Myocyte (in vitro differentiated cells): ENCODE results near the gene NOTCH4. TPM values are rescaled to one million over a fixed set of nuclear protein-coding genes. Genes with fewer than 3 reads are reported as not detected.

Experiments
- DNase-seq: peaks from one replicate; pipeline ENCODE4 v3.0.0-alpha.2; 2012; ENCODE audit warnings: low read depth
- total RNA-seq: library from RNA; depleted of rRNA; stranded (reverse); fragments of >200 nt; gene quantifications from 2 replicates; pipeline ENCODE4 v1.2.3, GENCODE V29; 2014

The NOTCH4 gene
- total RNA-seq, 1 donor from 2014 or later, result 0.53 TPM

DNA sequence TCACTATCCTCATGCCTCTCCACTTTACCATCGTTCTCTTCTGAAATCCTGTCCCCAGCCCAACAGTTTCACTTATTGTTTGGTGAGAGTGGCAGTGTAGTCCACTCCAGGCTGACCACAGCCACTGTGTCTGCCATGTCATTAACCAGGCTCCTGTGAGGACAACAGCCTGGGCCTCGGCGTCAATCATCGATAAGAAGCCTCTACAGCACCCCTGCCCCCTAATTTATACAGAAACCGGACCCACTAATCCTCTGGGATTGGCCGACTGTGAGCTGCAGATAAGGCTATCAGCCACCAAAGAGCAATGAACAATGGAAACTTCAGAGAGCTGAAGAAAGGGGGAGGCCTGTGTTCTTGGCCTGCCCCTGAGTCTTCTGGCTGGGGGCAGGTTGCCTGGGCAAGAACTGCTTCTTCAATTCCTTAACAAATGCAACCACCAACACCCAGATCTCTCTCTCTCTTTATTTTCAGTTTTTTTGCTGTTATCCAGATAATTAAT lies 56.1 kb downstream of the NOTCH4 start:
- no peak for DNase-seq

GRCh38 chr6:32167154-32167760 lies 56.6 kb downstream of the NOTCH4 start:
- DNase-seq, result no peak

GRCh38 chr6:32166411-32167061 lies 57.3 kb downstream of the NOTCH4 start:
- no peak for DNase-seq

DNA sequence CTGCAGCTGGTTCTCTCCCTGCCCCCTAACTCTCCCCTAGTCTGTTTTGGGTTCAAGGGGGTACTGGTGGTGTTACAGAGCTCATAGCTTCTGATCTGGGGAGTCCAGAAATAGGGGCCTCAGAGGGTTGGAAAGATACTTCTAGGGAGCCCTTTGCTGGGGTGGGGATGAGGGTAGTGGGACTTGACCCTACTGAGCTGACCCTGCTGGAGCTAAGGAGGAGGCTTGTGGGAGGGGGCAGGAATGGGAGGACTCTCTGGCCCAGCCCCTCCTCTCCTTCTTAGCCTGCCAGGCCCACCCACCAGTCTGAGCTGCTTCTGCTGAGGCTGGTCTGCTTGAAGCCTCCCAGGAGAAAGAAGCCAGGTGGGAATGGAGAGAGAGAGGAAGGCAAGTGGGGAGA lies 59.6 kb downstream of the NOTCH4 start, which contains the start of gene EGFL8:
Gene EGFL8 (plus strand): TSS at position 301 of the 400 bp plus-strand sequence. CDS start 1,571 bp downstream, outside the sequence.
- no peak for DNase-seq

DNA sequence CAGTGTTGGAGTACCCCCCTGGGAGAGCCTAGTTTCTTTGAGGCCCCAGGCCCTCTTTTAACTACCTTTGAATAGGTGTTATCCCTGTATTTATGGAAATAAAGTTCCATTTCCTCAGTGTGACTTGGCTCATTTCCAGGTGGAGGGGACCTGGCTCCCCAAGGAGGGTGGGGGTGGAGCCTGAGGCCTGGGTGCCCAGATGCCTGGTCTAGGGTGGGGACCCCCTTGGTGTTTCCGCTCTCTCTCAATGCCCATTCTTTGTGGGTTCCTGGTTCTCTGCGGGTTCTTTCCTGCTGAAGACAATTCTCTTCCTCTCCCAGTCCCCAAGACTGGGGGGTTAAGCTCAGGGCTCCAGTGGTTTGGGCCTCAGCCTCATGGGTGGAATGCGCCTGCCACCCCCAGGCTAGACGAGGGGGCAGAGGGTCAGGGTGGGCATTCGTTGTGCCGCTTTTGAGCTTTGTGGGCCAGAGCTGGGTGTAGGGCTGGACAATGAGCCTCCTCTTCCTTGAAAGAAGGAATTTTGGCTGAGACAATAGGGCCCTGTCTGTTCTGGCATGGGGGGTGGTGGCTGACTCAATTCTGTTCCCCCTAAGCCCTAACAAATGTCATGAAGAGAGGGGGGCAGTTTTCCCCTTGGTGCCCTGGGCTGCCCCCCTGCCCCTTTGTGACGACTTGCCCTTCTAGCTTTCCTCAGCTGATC lies 60.2 kb downstream of the NOTCH4 start:
- DNase-seq, result no peak

DNA sequence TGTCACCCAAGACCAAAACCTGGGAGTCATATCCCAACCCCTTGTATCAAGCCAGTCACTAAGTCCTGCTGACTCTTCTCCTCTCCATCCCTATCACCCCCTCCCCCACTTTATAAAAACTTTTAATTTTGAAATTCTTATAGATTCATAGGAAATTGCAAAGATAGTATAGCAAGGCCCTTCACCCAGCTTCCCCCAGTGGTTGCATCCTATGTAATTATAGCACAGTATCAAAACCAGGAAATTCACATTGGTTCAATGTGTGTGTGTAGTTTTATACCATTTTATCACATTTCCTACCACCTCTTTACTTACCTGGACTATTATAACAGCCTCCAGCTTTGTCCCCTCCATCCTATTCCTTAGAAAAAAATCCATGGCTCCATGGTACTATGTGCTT lies 65.8 kb downstream of the NOTCH4 start:
- DNase-seq, result no peak

GRCh38 chr6:32156891-32157290 lies 67.0 kb downstream of the NOTCH4 start:
- no peak for DNase-seq

DNA sequence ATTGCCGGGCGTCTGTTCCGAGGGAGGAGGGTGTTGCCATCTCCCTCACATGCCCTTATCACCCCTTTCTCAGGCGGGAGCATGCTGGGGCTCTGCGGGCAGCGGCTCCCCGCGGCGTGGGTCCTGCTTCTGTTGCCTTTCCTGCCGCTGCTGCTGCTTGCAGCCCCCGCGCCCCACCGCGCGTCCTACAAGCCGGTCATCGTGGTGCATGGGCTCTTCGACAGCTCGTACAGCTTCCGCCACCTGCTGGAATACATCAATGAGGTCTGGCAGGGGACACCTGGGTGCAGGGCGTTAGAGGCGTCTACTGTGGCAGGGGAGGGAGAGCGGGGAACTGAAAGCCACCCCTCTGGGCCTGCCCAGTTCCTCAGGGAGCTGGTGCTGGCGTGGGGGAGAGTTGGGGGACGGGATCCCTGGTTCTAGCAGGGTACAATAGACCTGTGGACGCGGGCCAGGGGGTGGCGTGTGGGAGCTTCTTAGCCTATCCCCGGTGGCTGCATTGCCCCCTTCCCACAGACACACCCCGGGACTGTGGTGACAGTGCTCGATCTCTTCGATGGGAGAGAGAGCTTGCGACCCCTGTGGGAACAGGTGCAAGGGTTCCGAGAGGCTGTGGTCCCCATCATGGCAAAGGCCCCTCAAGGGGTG lies 69.2 kb downstream of the NOTCH4 start:
- DNase-seq, result peak; percentile 81

- DNase-seq, result peak; percentile 94
Observed at GRCh38 chr6:32153564-32154513, 70.0 kb downstream of the NOTCH4 start, which contains the start of gene PPT2. Gene PPT2 (plus strand): TSS chr6:32154141. CDS start chr6:32154595, 454 bp downstream.

- DNase-seq, result peak; percentile 16
Observed at GRCh38 chr6:32152769-32153563, 70.9 kb downstream of the NOTCH4 start.

- no peak for DNase-seq
Observed at GRCh38 chr6:32151863-32152768, 71.8 kb downstream of the NOTCH4 start, which contains the start of gene PRRT1. Gene PRRT1 (minus strand): TSS chr6:32151939. CDS start chr6:32151827, 112 bp downstream.

GRCh38 chr6:32151181-32151862 lies 72.5 kb downstream of the NOTCH4 start:
- DNase-seq, result no peak

GRCh38 chr6:32149932-32150870 lies 73.7 kb downstream of the NOTCH4 start:
- DNase-seq, result no peak

GRCh38 chr6:32149092-32149755 lies 74.6 kb downstream of the NOTCH4 start:
- no peak for DNase-seq

DNA sequence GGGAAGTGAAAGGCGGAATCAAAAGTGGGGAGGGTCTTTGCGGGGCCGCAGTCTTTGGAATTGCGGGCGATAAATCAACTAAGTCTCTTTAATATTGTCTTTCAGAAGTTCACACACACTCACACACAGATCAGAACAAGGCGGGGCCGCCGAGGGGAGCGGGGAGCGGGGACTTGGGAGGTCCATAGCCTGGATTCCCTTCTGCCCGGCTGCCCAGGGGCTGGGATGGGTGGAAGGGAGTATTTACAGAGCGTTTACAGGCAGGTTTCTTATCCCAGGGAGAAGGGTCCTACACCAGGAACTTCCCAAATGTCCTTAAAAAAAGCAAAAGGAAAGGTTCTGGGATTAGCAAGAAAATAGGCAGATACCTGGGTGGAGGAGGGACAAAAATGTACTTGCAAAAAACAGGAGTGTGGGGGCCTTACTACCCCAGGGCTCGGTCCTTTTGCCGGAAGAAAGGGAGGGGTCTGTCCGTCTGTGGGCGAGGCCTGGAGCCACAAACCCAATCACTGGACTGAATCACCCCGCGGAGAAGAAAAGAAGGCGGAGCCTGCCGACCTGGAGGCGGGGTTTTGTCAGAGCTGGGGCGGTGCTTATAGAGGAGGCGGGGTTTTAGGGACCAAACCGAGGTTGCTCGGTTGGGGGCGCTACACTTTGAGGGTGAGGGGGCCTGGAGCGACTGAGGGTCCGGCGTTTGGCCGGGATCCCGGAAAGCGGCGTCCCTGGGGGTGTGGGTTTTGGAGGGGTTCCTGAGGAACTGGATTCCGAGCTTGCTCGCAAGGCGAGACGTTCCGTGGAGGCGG lies 75.4 kb downstream of the NOTCH4 start:
- DNase-seq, result no peak
